Measurements from ENCODE around the gene EHHADH. TPM values are rescaled to one million over a fixed set of nuclear protein-coding genes. Genes with fewer than 3 reads are reported as not detected.

Gene EHHADH
- total and polyA plus RNA-seq, 9 of the 15 experiments (the other 6 are each of a cell fraction or from before 2014, with no cell fraction given), result 3.6 to 6.4 (median 5.4) TPM

DNA sequence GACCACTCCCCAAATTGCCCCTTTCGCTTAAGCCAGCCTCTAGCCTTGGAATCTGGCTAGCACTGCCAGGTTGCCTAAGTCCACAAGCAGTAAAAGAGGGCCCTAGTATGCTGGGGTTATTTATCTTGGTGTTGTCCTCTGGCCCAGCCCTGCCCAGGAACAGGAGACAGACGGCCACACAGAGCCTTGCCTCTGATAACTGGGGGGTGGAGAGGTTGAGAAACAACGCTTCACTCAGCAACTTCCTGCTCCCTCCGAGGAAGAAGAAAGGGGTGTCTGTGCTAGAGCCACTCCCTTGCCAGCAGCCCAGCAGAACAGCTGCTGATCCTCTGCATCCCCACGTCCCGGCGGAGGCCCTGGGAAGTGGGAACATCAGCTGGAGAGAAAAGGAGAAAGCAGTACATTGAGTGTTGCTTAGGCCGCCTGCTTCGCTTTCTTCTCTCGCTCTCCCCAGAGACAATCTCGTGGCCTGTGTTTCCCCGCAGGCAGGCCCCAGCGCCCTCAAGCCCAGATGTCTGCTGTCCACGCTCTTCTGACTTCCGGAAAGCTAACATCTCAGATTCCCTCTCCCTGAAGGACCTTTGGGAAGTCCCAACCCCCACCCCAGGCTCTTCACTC, 78.4 kb downstream of the EHHADH start (continued):
- TF ChIP-seq RBM17 (IDR thresholded peaks at IDR 0.05; ENCODE audit: borderline replicate concordance, low read depth, low read length) (no peak), HIVEP1 (CRISPR knock-in tag; IDR thresholded peaks at IDR 0.05) (0 out of 2 replicates have a peak, but pooled peaks have one; percentile 27), PYGO2 (tag; IDR thresholded peaks at IDR 0.05) (peak; percentile 42; the same call in 1 of the 2 replicates), ZNF764 (CRISPR knock-in tag; IDR thresholded peaks at IDR 0.05; ENCODE audit: low read depth) (no peak), NONO (IDR thresholded peaks at IDR 0.05; ENCODE audit: low read depth in 2 of 2, low read length in 1 of 2) (no peak), SMARCB1 (IDR thresholded peaks at IDR 0.05; ENCODE audit: insufficient read length, low read depth) (no peak), NFRKB (IDR thresholded peaks at IDR 0.05; ENCODE audit: low read depth) (peak; percentile 75; the same call in 1 of the 2 replicates), FUS (optimal IDR thresholded peaks at IDR 0.05; ENCODE audit: low read depth, low read length) (no peak), GABPB2 (CRISPR knock-in tag; conservative IDR thresholded peaks at IDR 0.05) (no peak), ZNF766 (CRISPR knock-in tag; conservative IDR thresholded peaks at IDR 0.05) (0 out of 2 replicates have a peak, but pooled peaks have one; percentile 64), STAT5A (IDR thresholded peaks at IDR 0.05; ENCODE audit: borderline replicate concordance, low read length) (no peak), MEIS2 (IDR thresholded peaks at IDR 0.05; ENCODE audit: partially characterized antibody) (peak; percentile 85), NR4A1 (CRISPR knock-in tag; IDR thresholded peaks at IDR 0.05) (0 out of 2 replicates have a peak, but pooled peaks have one; percentile 65), NR4A1 (tag; IDR thresholded peaks at IDR 0.05) (no peak), POLR2G (IDR thresholded peaks at IDR 0.05; ENCODE audit: low read depth, low read length) (peak; percentile 67), RBM25 (IDR thresholded peaks at IDR 0.05; ENCODE audit: low read depth, low read length, severe bottlenecking) (no peak), GABPA (tag; conservative IDR thresholded peaks at IDR 0.05; ENCODE audit: low read depth) (peak; percentile 76), MAZ (CRISPR knock-in tag; conservative IDR thresholded peaks at IDR 0.05 in 1 of 2, IDR thresholded peaks at IDR 0.05 in 1 of 2) (peak; percentile 42 to 62; a peak in 3 of 4 replicates)
- TF ChIP-seq, protein P1, sequence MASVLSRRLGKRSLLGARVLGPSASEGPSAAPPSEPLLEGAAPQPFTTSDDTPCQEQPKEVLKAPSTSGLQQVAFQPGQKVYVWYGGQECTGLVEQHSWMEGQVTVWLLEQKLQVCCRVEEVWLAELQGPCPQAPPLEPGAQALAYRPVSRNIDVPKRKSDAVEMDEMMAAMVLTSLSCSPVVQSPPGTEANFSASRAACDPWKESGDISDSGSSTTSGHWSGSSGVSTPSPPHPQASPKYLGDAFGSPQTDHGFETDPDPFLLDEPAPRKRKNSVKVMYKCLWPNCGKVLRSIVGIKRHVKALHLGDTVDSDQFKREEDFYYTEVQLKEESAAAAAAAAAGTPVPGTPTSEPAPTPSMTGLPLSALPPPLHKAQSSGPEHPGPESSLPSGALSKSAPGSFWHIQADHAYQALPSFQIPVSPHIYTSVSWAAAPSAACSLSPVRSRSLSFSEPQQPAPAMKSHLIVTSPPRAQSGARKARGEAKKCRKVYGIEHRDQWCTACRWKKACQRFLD (CRISPR knock-in tag; IDR thresholded peaks at IDR 0.05), result peak; percentile 83
- TF ChIP-seq, protein P2, sequence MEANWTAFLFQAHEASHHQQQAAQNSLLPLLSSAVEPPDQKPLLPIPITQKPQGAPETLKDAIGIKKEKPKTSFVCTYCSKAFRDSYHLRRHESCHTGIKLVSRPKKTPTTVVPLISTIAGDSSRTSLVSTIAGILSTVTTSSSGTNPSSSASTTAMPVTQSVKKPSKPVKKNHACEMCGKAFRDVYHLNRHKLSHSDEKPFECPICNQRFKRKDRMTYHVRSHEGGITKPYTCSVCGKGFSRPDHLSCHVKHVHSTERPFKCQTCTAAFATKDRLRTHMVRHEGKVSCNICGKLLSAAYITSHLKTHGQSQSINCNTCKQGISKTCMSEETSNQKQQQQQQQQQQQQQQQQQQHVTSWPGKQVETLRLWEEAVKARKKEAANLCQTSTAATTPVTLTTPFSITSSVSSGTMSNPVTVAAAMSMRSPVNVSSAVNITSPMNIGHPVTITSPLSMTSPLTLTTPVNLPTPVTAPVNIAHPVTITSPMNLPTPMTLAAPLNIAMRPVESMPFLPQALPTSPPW (CRISPR knock-in tag; IDR thresholded peaks at IDR 0.05), result peak; percentile 52

All from K562 (cell line).